Keratinocyte (primary cell): ENCODE measurements around the gene ARVCF.

Experiments
- EZH2 ChIP-seq: IDR thresholded peaks from one replicate; pipeline ENCODE4 v1.6.1; 2012; ENCODE audit warnings: inconsistent platforms, mild to moderate bottlenecking, low read length, moderate library complexity
- TF ChIP-seq, protein P1 (sequence below), 3 experiments: IDR thresholded peaks in 1 of 3; conservative IDR thresholded peaks in 1 of 3; optimal IDR thresholded peaks in 1 of 3; 2 replicates in 2 of 3; 3 replicates in 1 of 3; pipeline versions ENCODE3 to v1.5.1; 2011; ENCODE audit warnings: low read length in 3 of 3, mild to moderate bottlenecking in 3 of 3, moderate library complexity in 2 of 3, control low read depth in 1 of 3, inconsistent platforms in 1 of 3; ENCODE audit not compliant: insufficient read depth in 2 of 3; ENCODE audit errors: extremely low read depth in 1 of 3

- TF ChIP-seq, protein P1, sequence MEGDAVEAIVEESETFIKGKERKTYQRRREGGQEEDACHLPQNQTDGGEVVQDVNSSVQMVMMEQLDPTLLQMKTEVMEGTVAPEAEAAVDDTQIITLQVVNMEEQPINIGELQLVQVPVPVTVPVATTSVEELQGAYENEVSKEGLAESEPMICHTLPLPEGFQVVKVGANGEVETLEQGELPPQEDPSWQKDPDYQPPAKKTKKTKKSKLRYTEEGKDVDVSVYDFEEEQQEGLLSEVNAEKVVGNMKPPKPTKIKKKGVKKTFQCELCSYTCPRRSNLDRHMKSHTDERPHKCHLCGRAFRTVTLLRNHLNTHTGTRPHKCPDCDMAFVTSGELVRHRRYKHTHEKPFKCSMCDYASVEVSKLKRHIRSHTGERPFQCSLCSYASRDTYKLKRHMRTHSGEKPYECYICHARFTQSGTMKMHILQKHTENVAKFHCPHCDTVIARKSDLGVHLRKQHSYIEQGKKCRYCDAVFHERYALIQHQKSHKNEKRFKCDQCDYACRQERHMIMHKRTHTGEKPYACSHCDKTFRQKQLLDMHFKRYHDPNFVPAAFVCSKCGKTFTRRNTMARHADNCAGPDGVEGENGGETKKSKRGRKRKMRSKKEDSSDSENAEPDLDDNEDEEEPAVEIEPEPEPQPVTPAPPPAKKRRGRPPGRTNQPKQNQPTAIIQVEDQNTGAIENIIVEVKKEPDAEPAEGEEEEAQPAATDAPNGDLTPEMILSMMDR (optimal IDR thresholded peaks at IDR 0.05 in 1 of 3, IDR thresholded peaks at IDR 0.05 in 1 of 3, conservative IDR thresholded peaks at IDR 0.05 in 1 of 3; ENCODE audit: extremely low read depth in 1 of 3, insufficient read depth in 2 of 3, low read length in 3 of 3), result no peak
- no peak for TF ChIP-seq EZH2
Measured at GRCh38 chr22:19958083-19959042, 58.3 kb downstream of the ARVCF start.
